Measurements from ENCODE around the gene ARHGAP15.

Gene ARHGAP15

DNA sequence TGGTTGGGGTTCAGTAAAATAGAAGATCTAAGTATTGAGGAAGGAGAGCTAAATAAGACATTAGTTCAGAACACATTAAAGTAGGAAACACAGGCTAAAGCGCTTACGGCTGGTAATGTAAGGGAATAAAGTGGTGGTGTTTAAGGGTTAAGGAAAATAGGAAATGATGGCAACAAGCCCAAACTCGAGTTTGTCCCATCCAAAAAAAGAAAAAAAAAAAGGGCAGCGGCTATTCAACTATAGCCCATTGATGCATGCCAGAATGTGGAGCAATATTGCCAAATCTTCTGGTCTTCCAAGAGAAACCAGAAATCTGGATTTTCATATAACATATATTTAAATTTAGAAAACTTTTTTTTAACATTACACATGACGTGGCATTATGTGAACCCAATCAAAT, 161.0 kb downstream of the ARHGAP15 start:
- H3K36me3 Mint-ChIP-seq (ENCODE audit: low read depth): no peaks in the 10 kb centered on the region
- TF ChIP-seq, protein P1, sequence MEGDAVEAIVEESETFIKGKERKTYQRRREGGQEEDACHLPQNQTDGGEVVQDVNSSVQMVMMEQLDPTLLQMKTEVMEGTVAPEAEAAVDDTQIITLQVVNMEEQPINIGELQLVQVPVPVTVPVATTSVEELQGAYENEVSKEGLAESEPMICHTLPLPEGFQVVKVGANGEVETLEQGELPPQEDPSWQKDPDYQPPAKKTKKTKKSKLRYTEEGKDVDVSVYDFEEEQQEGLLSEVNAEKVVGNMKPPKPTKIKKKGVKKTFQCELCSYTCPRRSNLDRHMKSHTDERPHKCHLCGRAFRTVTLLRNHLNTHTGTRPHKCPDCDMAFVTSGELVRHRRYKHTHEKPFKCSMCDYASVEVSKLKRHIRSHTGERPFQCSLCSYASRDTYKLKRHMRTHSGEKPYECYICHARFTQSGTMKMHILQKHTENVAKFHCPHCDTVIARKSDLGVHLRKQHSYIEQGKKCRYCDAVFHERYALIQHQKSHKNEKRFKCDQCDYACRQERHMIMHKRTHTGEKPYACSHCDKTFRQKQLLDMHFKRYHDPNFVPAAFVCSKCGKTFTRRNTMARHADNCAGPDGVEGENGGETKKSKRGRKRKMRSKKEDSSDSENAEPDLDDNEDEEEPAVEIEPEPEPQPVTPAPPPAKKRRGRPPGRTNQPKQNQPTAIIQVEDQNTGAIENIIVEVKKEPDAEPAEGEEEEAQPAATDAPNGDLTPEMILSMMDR (IDR thresholded peaks at IDR 0.05): no peak
- no peaks in the 10 kb centered on the region for H3K27me3 Mint-ChIP-seq (ENCODE audit: low read depth, poor library complexity)
- H3K4me1 Mint-ChIP-seq: peaks cover 1% of the 10 kb centered on the region
- no peak overlapping the region for H3K27ac Mint-ChIP-seq
- DNase-seq: no peak
- no peak overlapping the region for H3K4me3 Mint-ChIP-seq
- no peaks in the 10 kb centered on the region for H3K9me3 Mint-ChIP-seq

DNA sequence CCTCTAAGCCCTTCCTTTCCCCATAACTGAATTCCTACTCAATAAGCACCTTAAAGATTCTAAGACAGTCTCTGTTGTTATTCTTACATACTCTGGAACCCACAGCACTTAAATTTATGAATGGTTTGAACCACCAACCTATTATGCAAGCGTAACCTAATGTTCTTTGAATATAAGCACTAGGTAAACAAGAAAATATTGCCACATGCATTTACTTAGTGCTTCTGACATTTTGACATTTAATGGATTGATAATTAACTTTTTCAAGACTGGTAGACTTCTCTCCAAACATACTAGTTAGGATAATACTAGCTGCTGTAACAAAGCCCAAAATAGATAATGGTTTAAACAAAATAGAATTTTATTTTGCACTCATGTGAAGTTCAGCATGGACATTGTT, 164.8 kb downstream of the ARHGAP15 start:
- no peaks in the 10 kb centered on the region for H3K36me3 Mint-ChIP-seq (ENCODE audit: low read depth)
- TF ChIP-seq, protein P1 (IDR thresholded peaks at IDR 0.05): no peak
- no peak for DNase-seq
- peaks cover 4% of the 10 kb centered on the region for H3K4me1 Mint-ChIP-seq
- no peaks in the 10 kb centered on the region for H3K27me3 Mint-ChIP-seq (ENCODE audit: low read depth, poor library complexity)
- no peak overlapping the region for H3K27ac Mint-ChIP-seq
- no peak overlapping the region for H3K4me3 Mint-ChIP-seq
- no peaks in the 10 kb centered on the region for H3K9me3 Mint-ChIP-seq

DNA sequence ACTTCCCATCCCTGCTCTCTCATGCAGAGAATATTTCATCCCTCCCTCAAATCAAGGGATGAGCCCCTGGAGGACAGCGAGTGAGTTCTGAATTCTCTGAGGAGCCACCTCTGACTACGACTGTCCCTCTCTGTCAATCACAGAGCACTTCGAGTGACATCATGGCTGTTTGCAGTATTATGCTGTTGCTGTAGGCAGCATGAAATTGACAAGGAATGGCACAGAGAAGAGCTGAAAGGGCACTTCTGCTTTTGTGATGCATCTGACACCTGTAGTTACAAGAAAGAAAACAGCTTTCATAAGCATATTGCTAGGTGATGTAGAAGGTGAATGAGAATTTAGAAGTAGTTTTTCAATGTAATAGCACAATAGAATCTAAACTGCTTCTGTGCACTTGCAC, 166.9 kb downstream of the ARHGAP15 start:
- no peaks in the 10 kb centered on the region for H3K27me3 Mint-ChIP-seq (ENCODE audit: low read depth, poor library complexity)
- TF ChIP-seq, protein P1 (IDR thresholded peaks at IDR 0.05): no peak
- H3K27ac Mint-ChIP-seq: no peak overlapping the region
- peaks cover 4% of the 10 kb centered on the region for H3K4me1 Mint-ChIP-seq
- no peaks in the 10 kb centered on the region for H3K9me3 Mint-ChIP-seq
- no peak for DNase-seq
- no peaks in the 10 kb centered on the region for H3K36me3 Mint-ChIP-seq (ENCODE audit: low read depth)
- no peak overlapping the region for H3K4me3 Mint-ChIP-seq

DNA sequence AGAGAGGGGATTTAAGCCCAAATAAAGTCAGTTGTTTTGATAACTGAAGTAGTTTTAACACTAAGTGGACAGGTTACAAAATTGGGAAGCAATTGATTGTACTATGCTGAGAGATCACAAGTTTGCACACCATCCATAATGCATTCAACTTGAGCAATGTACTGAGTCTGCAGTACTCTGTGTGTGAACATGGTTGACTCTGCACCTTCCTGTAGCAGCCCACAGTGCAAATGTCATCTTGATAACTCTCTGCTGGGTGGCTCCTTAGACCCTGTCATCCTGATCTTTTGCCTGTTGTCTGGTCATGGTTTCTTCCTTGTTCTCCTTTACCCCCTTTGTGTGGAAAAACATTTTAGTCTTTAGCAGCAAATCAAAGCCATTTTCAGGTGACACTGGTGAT, 168.0 kb downstream of the ARHGAP15 start:
- peaks cover 4% of the 10 kb centered on the region for H3K4me1 Mint-ChIP-seq
- H3K9me3 Mint-ChIP-seq: no peaks in the 10 kb centered on the region
- H3K27me3 Mint-ChIP-seq (ENCODE audit: low read depth, poor library complexity): no peaks in the 10 kb centered on the region
- H3K27ac Mint-ChIP-seq: no peak overlapping the region
- H3K4me3 Mint-ChIP-seq: no peak overlapping the region
- DNase-seq: no peak
- TF ChIP-seq, protein P1 (IDR thresholded peaks at IDR 0.05): no peak
- no peaks in the 10 kb centered on the region for H3K36me3 Mint-ChIP-seq (ENCODE audit: low read depth)

DNA sequence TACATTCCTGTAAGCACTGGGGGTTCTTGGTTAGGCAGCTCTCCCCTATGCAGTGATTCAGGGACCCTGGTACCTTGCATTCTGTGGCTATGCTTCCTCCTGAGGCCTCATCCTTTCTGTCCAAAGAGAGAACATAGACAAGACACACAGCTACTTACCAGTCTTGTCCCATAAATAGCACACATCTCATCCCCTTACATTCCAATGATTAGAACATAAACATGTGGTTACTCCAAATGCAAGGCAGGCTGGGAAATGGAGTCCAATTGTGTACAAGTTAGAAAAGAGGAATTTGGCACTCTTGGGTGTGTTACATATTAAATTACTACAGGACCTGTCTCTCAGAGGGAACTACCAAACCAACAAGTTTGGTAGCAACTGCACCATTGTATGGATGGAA, 171.3 kb downstream of the ARHGAP15 start:
- Mint-ChIP-seq H3K4me3 (no peak overlapping the region), H3K27me3 (ENCODE audit: low read depth, poor library complexity) (no peaks in the 10 kb centered on the region), H3K36me3 (ENCODE audit: low read depth) (no peaks in the 10 kb centered on the region), H3K27ac (no peak overlapping the region), H3K4me1 (no peaks in the 10 kb centered on the region), H3K9me3 (no peaks in the 10 kb centered on the region)
- no peak for DNase-seq
- TF ChIP-seq, protein P1 (IDR thresholded peaks at IDR 0.05): no peak

DNA sequence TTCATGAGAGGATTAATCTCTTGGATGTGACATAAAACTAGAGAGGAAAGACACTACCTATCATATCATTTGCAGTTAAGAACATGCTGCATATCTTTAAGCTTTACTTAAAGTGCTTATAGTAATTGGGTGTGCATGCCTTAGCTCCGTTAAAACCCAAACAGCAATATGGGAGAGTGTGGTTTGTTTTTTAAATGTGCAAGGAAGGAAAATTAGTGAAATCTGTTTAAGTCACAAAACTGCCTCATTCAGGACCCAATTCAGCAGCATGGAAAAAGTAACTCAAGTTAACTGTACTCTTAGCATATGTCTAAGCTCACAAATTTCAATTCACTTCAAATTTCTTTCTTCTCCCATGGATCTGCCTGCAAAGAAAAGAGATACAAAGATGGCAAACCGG, 182.2 kb downstream of the ARHGAP15 start:
- Mint-ChIP-seq H3K9me3 (no peaks in the 10 kb centered on the region), H3K4me1 (peaks cover 3% of the 10 kb centered on the region), H3K4me3 (no peak overlapping the region), H3K36me3 (ENCODE audit: low read depth) (no peaks in the 10 kb centered on the region), H3K27me3 (ENCODE audit: low read depth, poor library complexity) (no peaks in the 10 kb centered on the region), H3K27ac (no peak overlapping the region)
- TF ChIP-seq, protein P1 (IDR thresholded peaks at IDR 0.05): no peak
- no peak for DNase-seq
